ENCODE measurements around the gene SNED1. TPM values are rescaled to one million over a fixed set of nuclear protein-coding genes. Genes with fewer than 3 reads are reported as not detected.

Gene SNED1
- total RNA-seq, 1 experiment from 2014 or later, result 0.77 TPM

- DNase-seq (ENCODE audit: extremely low read depth, low read depth), result no peak
These were observed 118.5 kb downstream of the SNED1 start for GRCh38 chr2:241116606-241117560.

DNA sequence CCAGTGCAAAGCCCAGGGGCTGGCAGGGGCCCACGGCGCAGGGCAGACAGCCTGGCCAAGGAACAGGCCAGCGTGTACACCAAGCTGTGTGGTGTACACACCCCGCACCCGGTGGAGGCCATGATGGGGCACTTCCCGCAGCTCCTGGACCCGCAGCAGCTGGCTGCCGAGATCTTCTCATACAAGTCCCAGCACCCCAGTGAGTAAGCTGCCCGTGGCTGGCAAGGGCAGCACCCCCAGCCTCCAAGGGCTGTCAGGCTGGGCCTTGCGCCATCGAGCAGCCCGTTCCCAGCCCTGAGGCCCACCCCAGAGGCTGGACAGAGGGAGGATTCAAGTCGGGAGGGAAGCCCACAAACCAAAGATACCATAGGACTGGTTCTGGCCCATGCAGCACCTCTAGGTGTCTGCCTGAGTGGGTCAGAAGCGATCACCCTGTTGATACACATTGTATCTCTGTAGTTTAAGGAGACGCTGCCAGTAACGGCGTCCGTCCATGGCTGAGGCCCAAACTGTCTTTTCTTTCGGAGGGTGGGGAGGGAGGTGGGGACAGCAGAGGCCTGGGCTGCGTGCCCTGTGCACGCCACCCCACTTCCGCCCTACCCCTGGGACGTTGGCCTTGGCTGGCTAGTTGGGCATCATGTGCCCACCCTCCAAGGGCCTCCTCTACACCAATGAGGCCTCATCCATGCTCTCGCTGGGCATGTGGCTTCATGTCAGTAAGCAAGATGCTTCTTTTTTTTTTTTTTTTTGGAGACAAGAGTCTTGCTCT, 120.5 kb downstream of the SNED1 start:
- DNase-seq (ENCODE audit: extremely low read depth, low read depth), result no peak

DNA sequence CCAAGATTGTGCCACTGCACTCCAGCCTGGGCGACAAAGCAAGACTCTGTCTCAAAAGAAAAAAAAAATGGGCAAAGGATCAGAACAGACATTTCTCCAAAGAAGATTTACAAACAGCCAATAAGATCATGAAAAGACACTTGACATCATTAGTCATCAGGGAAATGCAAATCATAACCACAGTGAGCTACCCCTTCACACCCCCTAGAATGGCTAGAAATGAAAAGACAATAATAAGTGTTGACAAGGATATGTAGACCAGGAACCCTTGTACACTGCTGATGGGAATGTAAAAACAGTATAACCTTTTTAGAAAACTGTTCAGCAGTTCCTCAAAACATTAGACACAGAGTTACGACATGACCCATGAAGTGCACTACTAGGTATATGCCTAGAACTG, 122.0 kb downstream of the SNED1 start:
- DNase-seq (ENCODE audit: extremely low read depth, low read depth), result no peak

GRCh38 chr2:241121008-241121407, 122.6 kb downstream of the SNED1 start:
- DNase-seq (ENCODE audit: extremely low read depth, low read depth), result no peak

DNA sequence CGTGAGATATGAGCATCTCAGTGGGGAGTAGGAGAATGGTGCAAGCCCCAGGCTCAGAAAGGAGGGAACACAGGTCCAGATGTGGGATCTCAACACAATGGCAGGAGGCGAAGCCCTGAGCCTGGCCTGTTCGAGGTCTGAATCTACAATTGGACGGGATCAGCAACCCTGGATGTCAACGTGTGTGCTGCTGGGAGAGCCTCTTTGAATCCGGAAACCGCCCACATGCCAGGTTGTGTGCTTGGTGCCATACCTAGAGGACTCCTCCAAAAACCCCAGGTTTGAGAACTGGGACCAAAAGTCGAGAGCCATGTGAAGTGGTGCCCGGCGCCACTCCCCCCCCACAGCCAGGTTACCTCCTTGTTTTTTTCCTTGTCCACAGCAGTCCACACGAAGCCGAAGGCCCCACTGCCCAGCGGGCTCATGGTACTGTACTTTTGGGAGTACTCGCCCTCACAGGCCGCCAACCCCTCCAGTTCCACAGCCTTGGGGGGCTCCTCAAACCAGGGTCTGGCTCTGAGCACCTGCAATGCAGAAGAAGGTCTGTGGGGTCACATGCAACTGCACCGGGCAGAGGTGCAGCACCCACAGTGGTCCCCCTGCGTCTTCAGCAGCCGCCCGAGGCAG, 124.1 kb downstream of the SNED1 start:
- DNase-seq (ENCODE audit: extremely low read depth, low read depth), result no peak

DNA sequence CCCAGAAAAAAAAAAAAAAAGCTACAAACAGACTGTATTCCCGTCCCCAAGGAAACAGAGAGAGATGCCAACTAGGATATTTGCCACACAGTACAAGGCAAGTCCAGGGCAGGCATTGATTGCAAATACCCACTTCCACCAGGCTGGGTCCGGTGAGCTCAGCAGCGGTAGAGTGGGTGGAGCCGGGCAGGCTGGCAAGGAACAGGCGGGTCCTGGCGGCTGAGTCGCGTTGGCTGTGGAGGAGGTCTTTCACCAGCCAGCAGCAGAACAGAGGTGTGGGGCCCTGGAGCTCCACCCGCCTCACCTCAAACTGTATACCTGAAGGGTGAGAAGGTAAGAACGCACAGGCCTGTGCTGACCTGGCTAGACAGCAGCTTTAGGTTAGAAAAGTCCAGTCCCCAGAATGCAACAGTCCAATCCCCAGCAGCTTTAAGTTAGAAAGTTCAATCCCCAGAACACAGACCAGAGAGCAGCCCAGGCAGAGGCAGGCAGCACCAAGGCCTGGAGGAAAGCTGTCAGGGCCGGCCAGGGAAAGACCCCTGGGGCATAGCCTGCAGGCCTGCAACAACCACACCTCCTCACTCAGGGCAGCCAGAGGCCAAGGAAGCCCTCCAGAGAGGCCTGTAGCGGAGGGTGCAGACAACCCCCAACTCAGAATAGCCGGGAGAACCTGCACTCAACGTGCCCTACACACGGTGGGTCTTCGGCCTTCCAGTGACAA, 125.6 kb downstream of the SNED1 start:
- no peak for DNase-seq (ENCODE audit: extremely low read depth, low read depth)

DNA sequence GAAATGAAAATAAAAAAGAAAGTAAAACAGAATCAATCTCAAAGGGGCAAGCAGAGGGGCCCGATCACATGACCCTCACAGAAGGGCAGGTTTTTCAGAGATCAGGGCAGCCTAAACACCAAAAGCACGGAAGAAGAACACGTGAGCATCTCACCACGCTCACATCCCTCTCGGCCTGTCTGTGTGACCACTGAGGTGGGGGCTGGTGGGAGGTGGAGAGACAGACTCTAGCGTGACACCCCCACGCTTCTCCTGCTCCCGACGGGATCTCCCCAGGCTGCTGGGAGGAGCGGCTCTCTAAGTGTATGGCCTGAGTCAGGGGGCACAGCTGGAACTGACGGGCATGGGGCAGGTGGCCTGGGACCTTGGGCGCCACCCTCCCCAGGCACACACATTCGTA, 127.2 kb downstream of the SNED1 start:
- no peak for DNase-seq (ENCODE audit: extremely low read depth, low read depth)

DNA sequence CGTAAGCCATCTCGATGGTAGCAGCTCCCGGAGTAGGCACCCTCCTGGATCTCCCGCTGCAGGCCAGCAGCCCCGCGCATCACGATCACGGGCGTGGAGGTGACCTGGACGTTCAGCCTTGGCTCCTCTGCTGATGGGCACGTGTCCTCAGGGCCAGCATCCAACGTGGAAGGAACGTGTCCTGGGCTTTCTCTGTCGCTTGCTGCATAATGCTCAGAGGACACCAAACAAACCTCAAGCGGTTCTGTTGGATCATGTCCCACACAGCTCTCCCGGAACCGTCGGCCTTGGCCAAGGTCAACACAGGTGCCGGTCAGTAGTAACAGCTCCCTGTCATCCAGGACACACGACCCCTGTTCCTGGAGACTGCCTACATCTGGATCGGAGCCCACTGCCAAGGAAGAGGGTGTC, 127.8 kb downstream of the SNED1 start:
- DNase-seq (ENCODE audit: extremely low read depth, low read depth), result no peak

GRCh38 chr2:241126771-241127202, 128.4 kb downstream of the SNED1 start:
- no peak for DNase-seq (ENCODE audit: extremely low read depth, low read depth)

DNA sequence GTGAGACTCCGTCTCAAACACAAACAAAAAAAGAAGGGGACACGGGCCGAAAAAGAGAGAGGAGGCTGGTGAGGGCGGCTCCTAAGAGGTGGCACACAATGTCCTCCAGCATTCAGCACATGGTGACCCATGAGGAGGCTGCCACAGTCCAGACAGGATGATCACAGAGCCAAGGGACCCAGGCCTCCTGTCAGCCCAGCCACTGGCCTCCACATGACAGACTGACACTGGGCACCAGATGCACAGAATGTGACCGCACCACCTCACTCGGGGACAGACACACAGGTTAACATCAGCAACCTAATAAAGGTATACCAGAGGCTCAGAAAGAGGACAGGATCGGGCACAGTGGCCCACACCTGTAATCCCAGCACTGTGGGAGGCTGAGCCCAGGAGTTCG, 129.8 kb downstream of the SNED1 start:
- no peak for DNase-seq (ENCODE audit: extremely low read depth, low read depth)

DNA sequence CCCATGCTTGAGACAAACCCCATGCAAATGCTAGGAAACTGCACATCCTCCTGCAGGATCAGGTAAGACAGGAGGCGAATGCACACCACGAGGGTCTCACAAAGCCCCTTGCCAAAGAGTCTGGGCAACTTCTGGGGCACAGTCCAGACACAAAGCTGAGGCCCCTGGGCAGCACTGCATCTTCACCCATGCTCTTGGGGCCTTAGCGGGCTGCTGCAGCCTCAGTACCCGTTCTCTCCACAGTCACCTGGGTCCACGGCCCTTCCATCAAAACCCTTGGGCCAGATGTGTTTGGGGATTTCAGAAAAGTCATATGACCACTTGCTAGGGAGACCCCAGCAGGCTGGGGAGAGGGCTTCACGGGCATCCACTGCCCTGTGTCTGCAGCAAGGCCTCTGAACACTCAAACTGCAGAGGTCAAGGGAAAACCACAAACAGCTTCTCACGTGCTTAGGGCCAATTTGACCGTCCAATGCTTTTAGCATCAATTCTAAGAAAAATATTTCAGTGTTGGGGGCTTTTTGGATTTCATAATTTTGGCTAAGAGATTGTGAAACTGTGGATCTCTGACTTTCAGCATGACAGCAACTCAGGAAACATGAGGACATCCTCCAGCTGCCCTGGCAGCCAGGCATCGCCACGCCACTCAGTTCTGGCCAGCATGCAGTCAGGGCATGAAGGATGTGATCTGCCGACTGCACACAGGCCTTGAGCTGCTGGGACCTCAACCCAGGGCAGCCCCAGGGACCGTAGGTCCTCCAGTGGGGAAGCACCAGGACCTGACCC, 130.9 kb downstream of the SNED1 start:
- no peak for DNase-seq (ENCODE audit: extremely low read depth, low read depth)

DNA sequence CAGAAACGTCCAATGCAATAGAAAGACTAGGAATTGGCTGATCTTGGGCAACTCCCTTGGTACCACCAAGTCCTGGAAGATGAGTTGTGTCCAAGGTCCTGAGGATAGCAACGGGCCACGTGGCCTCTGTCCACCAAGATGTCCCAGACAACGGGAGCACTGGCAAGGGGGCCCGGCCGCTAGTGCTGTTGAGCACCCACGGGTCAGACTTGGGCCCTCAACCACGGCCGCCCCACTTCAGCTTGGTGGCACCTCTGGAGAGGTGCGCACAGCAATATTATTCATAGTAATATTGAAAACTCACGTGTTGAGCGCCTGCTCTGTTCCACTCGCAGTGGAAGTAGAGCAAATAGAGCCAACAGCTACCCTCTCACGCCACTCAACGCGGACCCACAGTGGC, 131.9 kb downstream of the SNED1 start:
- no peak for DNase-seq (ENCODE audit: extremely low read depth, low read depth)

DNA sequence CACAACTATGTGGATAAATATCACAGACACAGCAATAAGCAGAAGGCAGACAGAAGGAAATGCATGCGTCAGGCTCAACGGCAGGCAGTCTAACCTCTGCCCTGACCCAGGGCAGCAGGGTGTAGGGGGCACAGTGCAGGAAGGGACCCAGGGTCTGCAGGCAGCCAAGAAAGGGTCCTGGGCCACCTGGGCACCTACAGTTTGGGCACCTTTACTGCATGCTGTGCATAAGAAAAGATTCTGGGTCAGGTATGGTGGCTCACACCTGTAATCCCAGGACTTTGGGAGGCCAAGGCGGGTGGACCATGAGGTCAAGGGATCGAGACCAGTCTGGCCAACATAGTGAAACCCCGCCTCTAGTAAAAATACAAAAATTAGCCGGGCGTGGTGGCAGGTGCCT, 133.1 kb downstream of the SNED1 start:
- no peak for DNase-seq (ENCODE audit: extremely low read depth, low read depth)

GRCh38 chr2:241132538-241133435, 134.4 kb downstream of the SNED1 start:
- DNase-seq (ENCODE audit: extremely low read depth, low read depth), result no peak

- DNase-seq (ENCODE audit: extremely low read depth, low read depth), result no peak
These were observed 135.0 kb downstream of the SNED1 start for GRCh38 chr2:241133436-241133820.

- no peak for DNase-seq (ENCODE audit: extremely low read depth, low read depth)
These were observed 136.3 kb downstream of the SNED1 start for GRCh38 chr2:241134711-241135110.

DNA sequence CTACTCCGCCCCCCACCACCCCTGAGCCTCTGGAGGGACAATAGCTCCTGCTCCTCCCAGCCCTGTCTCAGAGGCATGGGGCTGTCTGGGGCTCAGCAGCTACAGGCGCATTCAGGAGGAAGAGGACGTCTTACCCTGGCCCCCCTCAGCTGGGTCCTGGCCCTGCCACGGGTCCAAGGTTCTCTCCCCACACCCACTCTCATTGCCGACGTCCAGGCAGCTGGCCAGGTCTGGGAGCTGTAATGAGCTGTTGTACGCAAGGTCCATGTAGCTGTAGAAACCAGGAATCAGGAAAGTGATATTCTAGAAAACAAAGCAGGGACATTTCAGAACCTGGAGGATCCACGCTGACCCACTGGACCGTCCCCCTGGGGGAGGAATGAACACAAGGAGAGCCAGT, 137.3 kb downstream of the SNED1 start:
- no peak for DNase-seq (ENCODE audit: extremely low read depth, low read depth)

- no peak for DNase-seq (ENCODE audit: extremely low read depth, low read depth)
These were observed 137.8 kb downstream of the SNED1 start for GRCh38 chr2:241136191-241136590.

Measured in NCI-H460 (cell line).